GM12878 (cell line): ENCODE results near the gene CHRNA9. TPM values are rescaled to one million over a fixed set of nuclear protein-coding genes. Genes with fewer than 3 reads are reported as not detected.

Source experiments
- ATAC-seq: fragments of 200-7000 bp; cut with Tn5 transposase; 3 replicates; pipeline ENCODE4 v1.9.1; 2020; ENCODE audit warnings: mild to moderate bottlenecking, moderate library complexity
- BruUV-seq: library from RNA; stranded (reverse); fragments of 400-500 nt; replicated peaks from 2 replicates; lab custom pipeline; 2021; lab: Mats Ljungman, UMichigan
- CTCF ChIA-PET: fragments of 300-600 bp; sonication (Branson Sonifier 250); formaldehyde crosslinking; extraction: SDS; loops from one replicate; lab custom pipeline; 2021; ENCODE audit warnings: inconsistent platforms; lab: Yijun Ruan, JAX
- POLR2A ChIA-PET: fragments of 350-600 bp; formaldehyde crosslinking; extraction: SDS; loops from one replicate; lab custom pipeline; 2021; ENCODE audit warnings: inconsistent platforms; lab: Charles Lee
- RAD21 ChIA-PET: fragments of 300-600 bp; sonication (Branson Sonifier 250); formaldehyde crosslinking; loops from one replicate; lab custom pipeline; 2023; ENCODE audit warnings: antibody characterized with exemption; ENCODE audit not compliant: unreplicated experiment; lab: Charles Lee
- SMC1A ChIA-PET: fragments of 300-600 bp; sonication (Branson Sonifier 250); formaldehyde crosslinking; loops from one replicate; lab custom pipeline; 2023; ENCODE audit not compliant: unreplicated experiment, uncharacterized antibody; lab: Charles Lee
- DNase-seq: peaks from one replicate; pipeline ENCODE4 v3.0.0-alpha.2; 2011; ENCODE audit warnings: low read depth, low spot score
- FAIRE-seq: peaks from 3 replicates; lab custom pipeline; 2011; peaks lifted over from hg19 to GRCh38; lab: Jason Lieb, UNC
- H2AFZ ChIP-seq: 2 replicates; pipeline ENCODE4 v1.6.0; 2011; ENCODE audit warnings: low read depth, low read length, control low read depth; ENCODE audit not compliant: control insufficient read depth
- H3K27ac ChIP-seq: 2 replicates; pipeline ENCODE4 v1.5.1; 2011; ENCODE audit warnings: control low read depth; ENCODE audit not compliant: control insufficient read depth, insufficient read depth
- H3K27me3 ChIP-seq, 2 experiments: replicated peaks in 1 of 2; 2 replicates each; pipeline versions ENCODE4 v1.6.0 to v1.6.1; 2011; ENCODE audit warnings: low read length in 1 of 2; ENCODE audit not compliant: control insufficient read depth in 2 of 2, insufficient read depth in 2 of 2
- H3K36me3 ChIP-seq, 2 experiments: 2 replicates each; pipeline ENCODE4 v1.5.1; 2011; ENCODE audit warnings: low read length in 1 of 2; ENCODE audit not compliant: control insufficient read depth in 2 of 2, insufficient read depth in 2 of 2
- H3K4me1 ChIP-seq: 2 replicates; pipeline ENCODE4 v1.6.1; 2011; ENCODE audit warnings: mild to moderate bottlenecking, low read length, moderate library complexity, mixed read lengths; ENCODE audit not compliant: control insufficient read depth, insufficient read depth
- H3K4me2 ChIP-seq: 2 replicates; pipeline ENCODE4 v1.6.0; 2011; ENCODE audit warnings: control low read depth; ENCODE audit not compliant: control insufficient read depth, insufficient read depth
- H3K4me3 ChIP-seq: fragments of 200-600 bp; sonication (generic); 2 replicates; pipeline ENCODE4 v1.5.1; 2016
- H3K79me2 ChIP-seq: 2 replicates; pipeline ENCODE4 v1.6.0; 2011; ENCODE audit warnings: low read length; ENCODE audit not compliant: control insufficient read depth, insufficient read depth
- H3K9ac ChIP-seq: 2 replicates; pipeline ENCODE4 v1.8.0; 2011; ENCODE audit warnings: low read length, control low read depth, mixed read lengths; ENCODE audit not compliant: control insufficient read depth, insufficient read depth
- H3K9me3 ChIP-seq: replicated peaks from 3 replicates; pipeline ENCODE4 v1.5.1; 2011; ENCODE audit warnings: mild to moderate bottlenecking, low read length; ENCODE audit not compliant: control insufficient read depth, insufficient read depth
- H4K20me1 ChIP-seq: 2 replicates; pipeline ENCODE4 v1.6.0; 2011; ENCODE audit not compliant: control insufficient read depth, insufficient read depth
- BCL11A ChIP-seq: IDR thresholded peaks from 2 replicates; pipeline ENCODE4 v1.6.1; 2011; ENCODE audit warnings: low read depth, low read length
- BMI1 ChIP-seq: fragments of 450-650 bp; IDR thresholded peaks from 2 replicates; pipeline ENCODE4 v1.6.1; 2016; ENCODE audit warnings: mild to moderate bottlenecking, moderate library complexity, borderline replicate concordance
- CREB1 ChIP-seq: IDR thresholded peaks from 2 replicates; pipeline ENCODE4 v1.6.1; 2012; ENCODE audit warnings: low read depth, mild to moderate bottlenecking, inconsistent platforms
- HDGF ChIP-seq: fragments of 450-650 bp; IDR thresholded peaks from 2 replicates; pipeline ENCODE4 v1.6.1; 2016; ENCODE audit warnings: antibody characterized with exemption
- NFYB ChIP-seq: IDR thresholded peaks from 2 replicates; pipeline ENCODE4 v1.6.1; 2011; ENCODE audit warnings: low read depth, mild to moderate bottlenecking, low read length, improper control_type of control experiment, moderate library complexity; ENCODE audit not compliant: insufficient read depth
- NR2C2 ChIP-seq: IDR thresholded peaks from 2 replicates; pipeline ENCODE4 v1.6.1; 2011; ENCODE audit warnings: borderline replicate concordance, low read depth; ENCODE audit not compliant: control insufficient read depth, insufficient read length
- NR2F1 ChIP-seq: fragments of 450-650 bp; conservative IDR thresholded peaks from 2 replicates; pipeline ENCODE4 v1.6.1; 2017; ENCODE audit warnings: mild to moderate bottlenecking
- PAX8 ChIP-seq: fragments of 450-650 bp; IDR thresholded peaks from 2 replicates; pipeline ENCODE4 v1.6.1; 2017; ENCODE audit warnings: mild to moderate bottlenecking, moderate library complexity
- SREBF2 ChIP-seq: IDR thresholded peaks from 2 replicates; pipeline ENCODE4 v1.6.1; 2012; ENCODE audit warnings: mild to moderate bottlenecking, low read length
- STAT1 ChIP-seq: fragments of 450-650 bp; conservative IDR thresholded peaks from 2 replicates; pipeline ENCODE4 v1.6.1; 2014; ENCODE audit warnings: antibody characterized with exemption, mild to moderate bottlenecking
- ZNF207 ChIP-seq: fragments of 450-650 bp; IDR thresholded peaks from 2 replicates; pipeline ENCODE4 v1.6.1; 2014; ENCODE audit warnings: antibody characterized with exemption, mild to moderate bottlenecking, borderline replicate concordance
- WGBS: methylation state at CpG from one replicate; pipeline ENCODE4 v1.1.6; 2016; ENCODE audit warnings: low lambda C conversion rate; ENCODE audit not compliant: insufficient replicate concordance, insufficient coverage; ENCODE audit errors: missing lambda C conversion rate; 5-methylcytosine and 5-hydroxymethylcytosine counted together
- in situ Hi-C: fragments of 300-500 bp; cut with MboI; formaldehyde crosslinking; loops from 9 replicates; pipeline ENCODE4 v1.14.3; 2018; ENCODE audit warnings: mixed read lengths
- intact Hi-C: fragments of 100-400 bp; cut with micrococcal nuclease; formaldehyde crosslinking; loops from one replicate; pipeline ENCODE4 v1.14.2; 2022; ENCODE audit not compliant: unreplicated experiment
- polyA plus RNA-seq, 11 experiments: library from polyadenylated mRNA; depleted of rRNA in 4 of 11; unstranded in 6 of 11; stranded (reverse) in 5 of 11; fragments of >200 nt; fragmentation: Nextera tagmentation in 4 of 11; fragmentation: Illumina TruSeq in 1 of 11; extraction: Ambion mirVana in 4 of 11; extraction: Trizol in 1 of 11; gene quantifications; 1 replicate in 1 of 11; 2 replicates in 10 of 11; pipeline versions ENCODE4 v1.2.1 to v1.2.3, GENCODE V29; 2011 to 2016; ENCODE audit warnings: inconsistent platforms in 2 of 11, missing spikeins in 2 of 11, low read depth in 1 of 11
- total RNA-seq, 4 experiments: library from RNA; depleted of rRNA in 3 of 4; stranded (reverse); fragments of >200 nt in 3 of 4; fragmentation: Illumina TruSeq in 1 of 4; extraction: Trizol in 1 of 4; gene quantifications; 2 replicates each; pipeline versions ENCODE4 v1.2.1 to v1.2.3, GENCODE V29; 2013 to 2021
- TF ChIP-seq, protein P1 (sequence below): IDR thresholded peaks from 2 replicates; pipeline ENCODE4 v1.6.1; 2012; ENCODE audit warnings: improper control_type of control experiment, low read depth, low read length; ENCODE audit not compliant: insufficient replicate concordance
- TF ChIP-seq, protein P2 (sequence below): fragments of 450-650 bp; conservative IDR thresholded peaks from 2 replicates; pipeline ENCODE4 v1.6.1; 2017; ENCODE audit warnings: mild to moderate bottlenecking, moderate library complexity
- TF ChIP-seq, protein P3 (sequence below): fragments of 450-650 bp; IDR thresholded peaks from 2 replicates; pipeline ENCODE4 v1.6.1; 2016; ENCODE audit warnings: mild to moderate bottlenecking

Gene CHRNA9
- total and polyA plus RNA-seq, 10 of the 15 experiments (the other 5 are each of a cell fraction or from before 2014, with no cell fraction given): 0.05 to 0.09 (median 0.08) TPM; not detected in 7

DNA sequence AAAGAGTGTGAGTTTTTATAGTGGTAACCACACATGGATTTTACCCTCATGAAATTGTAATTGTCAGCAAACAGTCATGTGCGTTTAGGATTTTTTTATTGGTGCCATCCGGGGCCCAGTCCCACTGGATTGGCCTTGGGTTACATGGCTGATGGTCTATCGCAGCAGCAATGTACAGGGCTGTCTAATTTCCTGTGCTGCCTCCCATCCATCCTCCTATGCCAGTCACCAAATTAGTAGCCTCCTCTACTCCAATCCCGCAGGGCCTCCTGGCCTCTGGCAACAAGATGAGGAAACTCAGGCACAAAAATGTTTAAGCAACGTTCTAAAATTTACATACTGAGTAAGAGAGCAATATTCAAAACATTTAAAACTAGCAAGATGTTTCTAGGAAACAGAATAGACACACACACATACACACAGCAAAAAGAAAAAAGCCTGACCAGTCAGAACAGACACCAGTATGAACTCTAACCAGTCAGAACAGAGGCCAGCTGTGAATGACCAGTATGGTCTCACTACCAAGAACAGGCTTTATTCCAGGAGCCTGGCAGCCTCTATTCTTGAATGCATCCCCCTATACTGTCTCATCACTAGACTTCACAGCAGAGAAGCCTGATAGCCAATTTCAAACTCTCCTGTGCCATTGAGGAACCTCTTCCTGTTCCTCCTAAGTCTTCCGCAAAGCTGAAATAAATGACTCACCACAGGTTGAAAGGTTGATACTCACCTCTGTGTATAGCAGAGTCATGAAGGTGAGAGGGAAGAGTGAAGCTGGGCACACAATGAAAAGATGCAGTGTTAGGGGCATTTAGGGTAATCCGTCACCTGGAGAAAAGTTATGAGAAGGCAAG, 42.6 kb downstream of the CHRNA9 start:
- in situ Hi-C loops: no loop called here
- FAIRE-seq (no peak), DNase-seq (no peak), ATAC-seq (0 out of 3 replicates have a peak, but pooled peaks have one; percentile 19)
- ChIA-PET CTCF (interaction anchor here (1.1 to 2.1 kb wide), 2 partner anchors 8 to 14 kb away, joined by 4 to 5 read pairs; no protein-coding TSS in a partner anchor), RAD21 (no interaction called here), SMC1A (interaction anchor here (1.1 kb wide), 1 partner anchor 9 kb away, joined by 3 read pairs; no protein-coding TSS in a partner anchor), POLR2A (interaction anchor here (0.9 kb wide), 1 partner anchor 99 kb away, joined by 3 read pairs; no protein-coding TSS in a partner anchor)
- Histone ChIP-seq H3K27ac (no peak overlapping the region), H3K4me1 (no peaks in the 10 kb centered on the region), H3K9me3 (no peaks in the 10 kb centered on the region), H4K20me1 (no peaks in the 10 kb centered on the region), H2AFZ (no peak overlapping the region), H3K9ac (no peak overlapping the region), H3K27me3 (no peaks in the 10 kb centered on the region), H3K79me2 (no peaks in the 10 kb centered on the region), H3K36me3 (no peaks in the 10 kb centered on the region), H3K4me3 (no peak overlapping the region), H3K4me2 (no peak overlapping the region)
- intact Hi-C loops: no loop called here
- 65% methylated on average over 7 of the region's 7 CpGs for WGBS
- no TSS peak for BruUV-seq
- no peak for TF ChIP-seq HDGF
- no peak for TF ChIP-seq NR2F1
- no peak for TF ChIP-seq SREBF2
- TF ChIP-seq, protein P1, sequence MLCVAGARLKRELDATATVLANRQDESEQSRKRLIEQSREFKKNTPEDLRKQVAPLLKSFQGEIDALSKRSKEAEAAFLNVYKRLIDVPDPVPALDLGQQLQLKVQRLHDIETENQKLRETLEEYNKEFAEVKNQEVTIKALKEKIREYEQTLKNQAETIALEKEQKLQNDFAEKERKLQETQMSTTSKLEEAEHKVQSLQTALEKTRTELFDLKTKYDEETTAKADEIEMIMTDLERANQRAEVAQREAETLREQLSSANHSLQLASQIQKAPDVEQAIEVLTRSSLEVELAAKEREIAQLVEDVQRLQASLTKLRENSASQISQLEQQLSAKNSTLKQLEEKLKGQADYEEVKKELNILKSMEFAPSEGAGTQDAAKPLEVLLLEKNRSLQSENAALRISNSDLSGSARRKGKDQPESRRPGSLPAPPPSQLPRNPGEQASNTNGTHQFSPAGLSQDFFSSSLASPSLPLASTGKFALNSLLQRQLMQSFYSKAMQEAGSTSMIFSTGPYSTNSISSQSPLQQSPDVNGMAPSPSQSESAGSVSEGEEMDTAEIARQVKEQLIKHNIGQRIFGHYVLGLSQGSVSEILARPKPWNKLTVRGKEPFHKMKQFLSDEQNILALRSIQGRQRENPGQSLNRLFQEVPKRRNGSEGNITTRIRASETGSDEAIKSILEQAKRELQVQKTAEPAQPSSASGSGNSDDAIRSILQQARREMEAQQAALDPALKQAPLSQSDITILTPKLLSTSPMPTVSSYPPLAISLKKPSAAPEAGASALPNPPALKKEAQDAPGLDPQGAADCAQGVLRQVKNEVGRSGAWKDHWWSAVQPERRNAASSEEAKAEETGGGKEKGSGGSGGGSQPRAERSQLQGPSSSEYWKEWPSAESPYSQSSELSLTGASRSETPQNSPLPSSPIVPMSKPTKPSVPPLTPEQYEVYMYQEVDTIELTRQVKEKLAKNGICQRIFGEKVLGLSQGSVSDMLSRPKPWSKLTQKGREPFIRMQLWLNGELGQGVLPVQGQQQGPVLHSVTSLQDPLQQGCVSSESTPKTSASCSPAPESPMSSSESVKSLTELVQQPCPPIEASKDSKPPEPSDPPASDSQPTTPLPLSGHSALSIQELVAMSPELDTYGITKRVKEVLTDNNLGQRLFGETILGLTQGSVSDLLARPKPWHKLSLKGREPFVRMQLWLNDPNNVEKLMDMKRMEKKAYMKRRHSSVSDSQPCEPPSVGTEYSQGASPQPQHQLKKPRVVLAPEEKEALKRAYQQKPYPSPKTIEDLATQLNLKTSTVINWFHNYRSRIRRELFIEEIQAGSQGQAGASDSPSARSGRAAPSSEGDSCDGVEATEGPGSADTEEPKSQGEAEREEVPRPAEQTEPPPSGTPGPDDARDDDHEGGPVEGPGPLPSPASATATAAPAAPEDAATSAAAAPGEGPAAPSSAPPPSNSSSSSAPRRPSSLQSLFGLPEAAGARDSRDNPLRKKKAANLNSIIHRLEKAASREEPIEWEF: no peak
- TF ChIP-seq, protein P2, sequence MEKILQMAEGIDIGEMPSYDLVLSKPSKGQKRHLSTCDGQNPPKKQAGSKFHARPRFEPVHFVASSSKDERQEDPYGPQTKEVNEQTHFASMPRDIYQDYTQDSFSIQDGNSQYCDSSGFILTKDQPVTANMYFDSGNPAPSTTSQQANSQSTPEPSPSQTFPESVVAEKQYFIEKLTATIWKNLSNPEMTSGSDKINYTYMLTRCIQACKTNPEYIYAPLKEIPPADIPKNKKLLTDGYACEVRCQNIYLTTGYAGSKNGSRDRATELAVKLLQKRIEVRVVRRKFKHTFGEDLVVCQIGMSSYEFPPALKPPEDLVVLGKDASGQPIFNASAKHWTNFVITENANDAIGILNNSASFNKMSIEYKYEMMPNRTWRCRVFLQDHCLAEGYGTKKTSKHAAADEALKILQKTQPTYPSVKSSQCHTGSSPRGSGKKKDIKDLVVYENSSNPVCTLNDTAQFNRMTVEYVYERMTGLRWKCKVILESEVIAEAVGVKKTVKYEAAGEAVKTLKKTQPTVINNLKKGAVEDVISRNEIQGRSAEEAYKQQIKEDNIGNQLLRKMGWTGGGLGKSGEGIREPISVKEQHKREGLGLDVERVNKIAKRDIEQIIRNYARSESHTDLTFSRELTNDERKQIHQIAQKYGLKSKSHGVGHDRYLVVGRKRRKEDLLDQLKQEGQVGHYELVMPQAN: no peak
- TF ChIP-seq, protein P3, sequence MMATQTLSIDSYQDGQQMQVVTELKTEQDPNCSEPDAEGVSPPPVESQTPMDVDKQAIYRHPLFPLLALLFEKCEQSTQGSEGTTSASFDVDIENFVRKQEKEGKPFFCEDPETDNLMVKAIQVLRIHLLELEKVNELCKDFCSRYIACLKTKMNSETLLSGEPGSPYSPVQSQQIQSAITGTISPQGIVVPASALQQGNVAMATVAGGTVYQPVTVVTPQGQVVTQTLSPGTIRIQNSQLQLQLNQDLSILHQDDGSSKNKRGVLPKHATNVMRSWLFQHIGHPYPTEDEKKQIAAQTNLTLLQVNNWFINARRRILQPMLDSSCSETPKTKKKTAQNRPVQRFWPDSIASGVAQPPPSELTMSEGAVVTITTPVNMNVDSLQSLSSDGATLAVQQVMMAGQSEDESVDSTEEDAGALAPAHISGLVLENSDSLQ: no peak
- TF ChIP-seq NR2C2: no peak
- TF ChIP-seq ZNF207: no peak
- TF ChIP-seq CREB1: no peak
- TF ChIP-seq BCL11A: no peak
- no peak for TF ChIP-seq STAT1
- no peak for TF ChIP-seq BMI1
- TF ChIP-seq NFYB: no peak
- no peak for TF ChIP-seq PAX8
